Measurements from ENCODE around the gene TSPEAR.
"Not testable (repeated sequence)": the region's sequence is repeated elsewhere in the genome, so short reads cannot be mapped to it uniquely, and the experiment has no call there.

The TSPEAR gene

GRCh38 chr21:44643741-44644310 is 67.5 kb downstream of the TSPEAR start:
- H3K36me3 ChIP-seq (ENCODE audit: control insufficient read depth, insufficient read depth, low read length) = no peaks in the 10 kb centered on the region
- no peak overlapping the region for H3K27ac ChIP-seq (ENCODE audit: low read depth, low read length)
- H3K27me3 ChIP-seq (ENCODE audit: control insufficient read depth, insufficient read depth, low read length) = no peaks in the 10 kb centered on the region
- H3K4me1 ChIP-seq (ENCODE audit: control insufficient read depth, insufficient read depth, low read length) = no peaks in the 10 kb centered on the region
- no peak overlapping the region for H3K9ac ChIP-seq (ENCODE audit: low read length)
- H3K4me3 ChIP-seq (ENCODE audit: low read length) = no peak overlapping the region

GRCh38 chr21:44640761-44641160 is 70.6 kb downstream of the TSPEAR start:
- H3K4me1 ChIP-seq (ENCODE audit: control insufficient read depth, insufficient read depth, low read length) = no peaks in the 10 kb centered on the region
- H3K36me3 ChIP-seq (ENCODE audit: control insufficient read depth, insufficient read depth, low read length) = no peaks in the 10 kb centered on the region
- no peak overlapping the region for H3K9ac ChIP-seq (ENCODE audit: low read length)
- no peak overlapping the region for H3K4me3 ChIP-seq (ENCODE audit: low read length)
- H3K27ac ChIP-seq (ENCODE audit: low read depth, low read length) = no peak overlapping the region
- no peaks in the 10 kb centered on the region for H3K27me3 ChIP-seq (ENCODE audit: control insufficient read depth, insufficient read depth, low read length)

- Histone ChIP-seq H3K27me3 (ENCODE audit: control insufficient read depth, insufficient read depth, low read length) (no peaks in the 10 kb centered on the region), H3K36me3 (ENCODE audit: control insufficient read depth, insufficient read depth, low read length) (no peaks in the 10 kb centered on the region), H3K9ac (ENCODE audit: low read length) (no peak overlapping the region), H3K4me1 (ENCODE audit: control insufficient read depth, insufficient read depth, low read length) (no peaks in the 10 kb centered on the region), H3K27ac (ENCODE audit: low read depth, low read length) (no peak overlapping the region), H3K4me3 (ENCODE audit: low read length) (no peak overlapping the region)
Observed at GRCh38 chr21:44639331-44639655, 72.1 kb downstream of the TSPEAR start.

- H3K4me1 ChIP-seq (ENCODE audit: control insufficient read depth, insufficient read depth, low read length); H3K27ac ChIP-seq (ENCODE audit: low read depth, low read length); H3K9ac ChIP-seq (ENCODE audit: low read length); H3K27me3 ChIP-seq (ENCODE audit: control insufficient read depth, insufficient read depth, low read length); H3K4me3 ChIP-seq (ENCODE audit: low read length); H3K36me3 ChIP-seq (ENCODE audit: control insufficient read depth, insufficient read depth, low read length): not testable (repeated sequence)
Observed at GRCh38 chr21:44638506-44639330, 72.7 kb downstream of the TSPEAR start.

- not testable (repeated sequence) for H3K4me3 ChIP-seq (ENCODE audit: low read length); H3K27me3 ChIP-seq (ENCODE audit: control insufficient read depth, insufficient read depth, low read length); H3K4me1 ChIP-seq (ENCODE audit: control insufficient read depth, insufficient read depth, low read length); H3K36me3 ChIP-seq (ENCODE audit: control insufficient read depth, insufficient read depth, low read length); H3K9ac ChIP-seq (ENCODE audit: low read length); H3K27ac ChIP-seq (ENCODE audit: low read depth, low read length)
Observed at GRCh38 chr21:44637851-44638348, 73.5 kb downstream of the TSPEAR start.

GRCh38 chr21:44637018-44637850 is 74.1 kb downstream of the TSPEAR start, which contains the start of gene KRTAP10-10:
Gene KRTAP10-10, plus strand, starts transcription at chr21:44637356. Its CDS starts 62 bp downstream, at chr21:44637418.
- H3K27ac ChIP-seq (ENCODE audit: low read depth, low read length) = no peak within 1 kb of the TSS
- no peaks in the 10 kb centered on the region for H3K4me1 ChIP-seq (ENCODE audit: control insufficient read depth, insufficient read depth, low read length)
- no peak within 1 kb of the TSS for H3K4me3 ChIP-seq (ENCODE audit: low read length)
- H3K9ac ChIP-seq (ENCODE audit: low read length) = no peak within 1 kb of the TSS
- H3K36me3 ChIP-seq (ENCODE audit: control insufficient read depth, insufficient read depth, low read length) = no peaks in the 10 kb centered on the region
- no peaks in the 10 kb centered on the region for H3K27me3 ChIP-seq (ENCODE audit: control insufficient read depth, insufficient read depth, low read length)

GRCh38 chr21:44636209-44637017 is 75.0 kb downstream of the TSPEAR start:
- Histone ChIP-seq H3K4me3 (ENCODE audit: low read length) (no peak overlapping the region), H3K27ac (ENCODE audit: low read depth, low read length) (no peak overlapping the region), H3K4me1 (ENCODE audit: control insufficient read depth, insufficient read depth, low read length) (no peaks in the 10 kb centered on the region), H3K9ac (ENCODE audit: low read length) (no peak overlapping the region), H3K36me3 (ENCODE audit: control insufficient read depth, insufficient read depth, low read length) (no peaks in the 10 kb centered on the region), H3K27me3 (ENCODE audit: control insufficient read depth, insufficient read depth, low read length) (no peaks in the 10 kb centered on the region)

GRCh38 chr21:44632067-44632466 is 79.3 kb downstream of the TSPEAR start:
- Histone ChIP-seq H3K9ac (ENCODE audit: low read length) (no peak overlapping the region), H3K27me3 (ENCODE audit: control insufficient read depth, insufficient read depth, low read length) (no peaks in the 10 kb centered on the region), H3K4me1 (ENCODE audit: control insufficient read depth, insufficient read depth, low read length) (no peaks in the 10 kb centered on the region), H3K36me3 (ENCODE audit: control insufficient read depth, insufficient read depth, low read length) (no peaks in the 10 kb centered on the region), H3K4me3 (ENCODE audit: low read length) (no peak overlapping the region), H3K27ac (ENCODE audit: low read depth, low read length) (no peak overlapping the region)

GRCh38 chr21:44630440-44630839 is 80.9 kb downstream of the TSPEAR start:
- H3K9ac ChIP-seq (ENCODE audit: low read length) = no peak overlapping the region
- no peaks in the 10 kb centered on the region for H3K27me3 ChIP-seq (ENCODE audit: control insufficient read depth, insufficient read depth, low read length)

GRCh38 chr21:44628707-44629391 is 82.5 kb downstream of the TSPEAR start:
- Histone ChIP-seq H3K4me1 (ENCODE audit: control insufficient read depth, insufficient read depth, low read length) (no peaks in the 10 kb centered on the region), H3K27ac (ENCODE audit: low read depth, low read length) (no peak overlapping the region), H3K9ac (ENCODE audit: low read length) (no peak overlapping the region), H3K36me3 (ENCODE audit: control insufficient read depth, insufficient read depth, low read length) (no peaks in the 10 kb centered on the region), H3K27me3 (ENCODE audit: control insufficient read depth, insufficient read depth, low read length) (no peaks in the 10 kb centered on the region), H3K4me3 (ENCODE audit: low read length) (no peak overlapping the region)

More at GRCh38 chr21:44630440-44630839, 80.9 kb downstream of the TSPEAR start:
- Histone ChIP-seq H3K36me3 (ENCODE audit: control insufficient read depth, insufficient read depth, low read length) (no peaks in the 10 kb centered on the region), H3K4me1 (ENCODE audit: control insufficient read depth, insufficient read depth, low read length) (no peaks in the 10 kb centered on the region), H3K4me3 (ENCODE audit: low read length) (no peak overlapping the region), H3K27ac (ENCODE audit: low read depth, low read length) (no peak overlapping the region)

GRCh38 chr21:44627831-44628233 is 83.5 kb downstream of the TSPEAR start:
- not testable (repeated sequence) for H3K9ac ChIP-seq (ENCODE audit: low read length); H3K36me3 ChIP-seq (ENCODE audit: control insufficient read depth, insufficient read depth, low read length); H3K27me3 ChIP-seq (ENCODE audit: control insufficient read depth, insufficient read depth, low read length); H3K27ac ChIP-seq (ENCODE audit: low read depth, low read length); H3K4me1 ChIP-seq (ENCODE audit: control insufficient read depth, insufficient read depth, low read length); H3K4me3 ChIP-seq (ENCODE audit: low read length)
